ENCODE data around the gene MACROD2. TPM values are rescaled to one million over a fixed set of nuclear protein-coding genes. Genes with fewer than 3 reads are reported as not detected.
"Not testable (repeated sequence)": the region's sequence is repeated elsewhere in the genome, so short reads cannot be mapped to it uniquely, and the experiment has no call there.

Gene MACROD2
- total RNA-seq, 1 donor = 0.81 TPM

DNA sequence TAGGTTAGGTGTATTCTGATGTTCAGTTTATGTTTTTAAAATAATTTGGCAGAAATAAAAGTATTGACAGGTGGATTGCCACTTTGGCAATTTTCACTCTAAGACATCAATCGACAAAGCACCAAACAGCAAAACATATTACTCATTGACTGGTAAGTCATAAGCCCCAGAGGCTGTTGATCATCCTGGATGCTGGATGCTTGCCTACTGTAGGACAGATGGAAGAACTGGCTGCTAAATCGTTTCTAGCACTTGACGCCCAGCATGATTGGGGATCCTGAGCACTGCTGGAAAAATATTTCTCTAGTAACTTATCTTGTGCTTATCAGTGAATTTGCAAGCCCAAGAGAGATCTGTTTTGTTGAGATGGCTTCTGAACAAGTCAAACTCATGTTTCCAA lies 1343.9 kb downstream of the MACROD2 start:
- DNase-seq (ENCODE audit: low read depth in 2 of 3, low spot score in 2 of 3) = no peak

DNA sequence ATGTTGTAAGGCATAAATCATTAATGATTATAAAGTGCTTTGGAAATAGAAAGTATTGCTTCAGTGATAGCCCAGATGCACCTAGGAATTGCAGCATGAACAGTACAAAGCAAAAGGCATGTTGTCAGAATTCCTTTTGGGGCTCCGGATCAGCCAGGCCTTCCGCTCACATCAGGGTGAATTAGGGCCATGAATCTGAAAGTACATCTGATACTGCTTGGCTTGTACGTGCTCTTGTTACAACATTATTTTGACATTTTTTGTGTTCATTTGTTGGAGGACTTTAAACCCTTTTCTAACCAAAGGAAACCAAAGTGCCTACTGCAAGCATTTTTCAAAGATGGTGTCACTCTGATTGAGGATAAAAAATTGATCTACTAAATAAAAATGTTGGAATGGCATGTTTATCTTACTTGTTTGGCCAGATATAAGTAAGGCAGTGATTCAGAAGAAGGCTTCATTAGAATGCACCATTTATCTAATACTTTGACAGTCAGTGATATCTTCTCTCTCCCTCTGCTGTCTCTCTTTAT lies 1347.7 kb downstream of the MACROD2 start:
- no peak for DNase-seq (ENCODE audit: low read depth in 2 of 3, low spot score in 2 of 3)

DNA sequence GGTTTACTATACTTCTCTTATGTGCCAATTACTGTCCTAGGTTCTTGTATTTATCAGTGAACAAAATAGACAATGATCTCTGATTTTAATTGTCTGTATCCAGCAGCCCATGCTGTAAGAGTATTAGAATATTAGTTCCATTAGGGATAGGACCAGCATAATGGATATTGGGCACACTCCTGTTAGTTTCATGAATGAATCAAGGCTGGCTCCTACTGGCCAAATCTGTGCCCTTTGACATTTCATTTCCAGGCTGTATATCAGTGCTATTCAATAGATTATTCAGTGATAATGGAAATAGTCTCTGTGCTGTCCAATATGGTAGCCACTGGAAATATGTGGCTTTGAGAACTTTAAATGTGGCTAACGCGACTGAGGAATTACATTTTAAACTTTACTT lies 1350.0 kb downstream of the MACROD2 start:
- DNase-seq (ENCODE audit: low read depth in 2 of 3, low spot score in 2 of 3) = no peak

DNA sequence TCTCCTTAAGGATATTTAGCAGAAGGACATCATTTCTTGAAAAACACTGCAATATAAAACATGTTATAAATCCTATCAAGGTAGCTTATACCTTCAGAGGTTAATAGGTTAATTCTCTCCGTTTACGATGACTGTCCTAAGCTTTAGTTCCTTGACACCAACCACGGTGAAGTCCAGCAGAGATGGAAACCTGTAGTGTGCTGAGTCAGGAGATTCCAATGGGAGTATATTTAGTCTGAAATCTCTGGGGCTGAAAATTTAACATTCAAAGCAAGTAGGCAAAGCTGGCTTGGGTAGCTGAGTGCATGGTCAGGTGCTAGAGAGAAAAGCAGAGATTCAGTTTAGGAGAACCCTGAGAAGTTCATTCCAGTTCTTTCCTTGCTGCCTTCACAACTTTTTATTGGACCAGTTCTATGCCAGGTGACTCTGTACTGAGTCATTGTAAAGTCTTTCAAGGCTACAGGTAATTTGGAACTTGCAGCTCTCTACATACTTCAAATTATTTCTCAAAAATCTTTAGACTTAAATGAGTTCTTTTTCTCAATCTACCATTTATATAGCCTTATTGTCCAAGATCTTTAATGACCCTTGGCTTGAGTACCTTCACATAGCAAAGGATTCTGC lies 1351.5 kb downstream of the MACROD2 start:
- DNase-seq (ENCODE audit: low read depth in 2 of 3, low spot score in 2 of 3) = no peak

DNA sequence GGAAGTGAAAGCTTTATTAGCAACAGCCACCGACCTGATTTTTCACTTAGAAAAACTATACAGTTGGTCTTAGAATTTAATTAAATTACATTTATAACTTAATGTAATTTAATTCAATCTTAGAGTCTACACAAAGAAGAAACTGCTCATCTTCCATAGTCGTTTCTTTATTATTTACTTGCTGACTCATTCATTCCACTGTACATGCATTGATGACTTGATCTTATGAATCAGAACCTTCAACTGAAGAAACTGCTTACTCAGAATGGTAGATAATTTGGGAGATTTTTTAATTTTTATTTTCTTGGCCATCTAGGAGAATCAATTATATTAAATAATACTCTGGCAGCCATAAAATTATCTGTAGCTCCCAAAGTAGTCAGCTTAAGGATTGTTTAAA lies 1363.7 kb downstream of the MACROD2 start:
- DNase-seq (ENCODE audit: low read depth in 2 of 3, low spot score in 2 of 3) = no peak

DNA sequence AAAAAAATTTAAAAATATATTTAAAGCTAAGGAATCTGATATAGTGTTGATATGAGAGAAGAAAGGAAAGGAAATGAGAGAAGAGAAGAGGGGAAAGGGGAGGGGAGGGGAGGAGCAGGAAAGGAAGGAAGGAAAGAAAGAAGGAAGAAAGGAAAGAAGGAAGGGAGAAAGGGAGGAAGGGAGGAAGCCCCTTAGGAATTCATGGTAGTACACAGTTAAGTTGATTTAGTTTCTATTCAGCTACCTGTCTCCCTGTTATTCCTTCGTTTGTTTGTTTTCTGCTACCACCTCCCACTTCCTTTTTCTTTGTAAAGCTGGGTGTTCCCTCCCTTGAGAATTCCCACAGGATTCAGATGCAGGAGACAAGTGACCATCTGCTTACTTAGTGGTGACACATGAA lies 1367.5 kb downstream of the MACROD2 start:
- DNase-seq (ENCODE audit: low read depth in 2 of 3, low spot score in 2 of 3) = no peak

DNA sequence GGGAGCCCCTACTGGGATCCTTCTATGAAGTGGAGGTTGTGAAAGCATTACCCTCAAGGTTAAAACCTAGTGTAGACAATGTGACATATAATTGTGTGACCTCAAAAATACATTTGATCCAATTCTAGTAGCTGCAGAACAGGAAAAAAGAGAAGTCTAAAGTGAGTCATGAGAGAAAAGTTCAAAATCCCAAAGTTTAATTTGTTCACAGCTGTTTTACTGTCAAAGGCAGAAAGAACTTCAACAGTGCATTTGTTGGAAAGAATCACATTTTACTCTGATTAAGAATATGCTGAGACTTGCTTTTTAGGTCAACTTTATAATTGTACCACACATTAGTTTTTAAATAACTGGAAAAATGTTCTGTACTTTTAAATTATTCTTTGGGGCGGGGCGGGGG lies 1369.5 kb downstream of the MACROD2 start:
- DNase-seq (ENCODE audit: low read depth in 2 of 3, low spot score in 2 of 3) = no peak

DNA sequence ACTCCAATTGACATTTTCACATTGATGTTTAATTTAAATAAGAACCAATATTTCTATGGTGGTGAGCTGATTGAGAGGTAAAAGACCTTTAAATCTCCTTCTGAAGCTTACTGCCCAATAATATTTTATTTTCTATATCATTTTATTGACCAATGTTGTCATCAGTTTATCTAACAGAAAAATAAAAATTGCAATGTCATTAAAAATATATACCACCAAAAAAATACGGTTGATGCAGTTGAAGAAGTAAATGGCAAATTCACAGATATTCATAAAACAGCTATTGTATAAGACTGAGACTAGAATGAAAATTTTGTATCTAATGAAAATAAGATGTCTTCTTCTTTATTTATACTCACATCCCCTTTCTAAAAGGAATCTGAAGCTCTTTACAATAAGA lies 1375.1 kb downstream of the MACROD2 start:
- no peak for DNase-seq (ENCODE audit: low read depth in 2 of 3, low spot score in 2 of 3)

DNA sequence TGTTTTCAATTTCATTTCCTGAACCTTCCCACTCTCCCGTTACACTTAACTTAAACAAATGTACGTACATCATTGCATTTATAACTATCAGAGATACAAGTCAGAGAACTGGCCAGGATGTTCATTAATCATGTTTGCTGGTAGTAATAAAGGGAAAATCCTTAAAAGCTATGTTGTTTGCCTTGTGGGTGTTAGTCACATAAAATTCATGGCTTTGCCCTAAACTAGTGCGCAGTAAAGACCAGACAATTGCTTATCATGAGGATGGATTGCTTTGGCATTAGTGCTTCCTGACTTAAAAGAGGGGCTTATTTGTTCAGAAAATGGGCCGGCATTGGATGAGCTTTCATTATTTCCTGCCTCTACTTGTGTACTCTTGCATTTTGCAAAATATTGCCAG lies 1379.4 kb downstream of the MACROD2 start:
- DNase-seq (ENCODE audit: low read depth in 2 of 3, low spot score in 2 of 3) = no peak

DNA sequence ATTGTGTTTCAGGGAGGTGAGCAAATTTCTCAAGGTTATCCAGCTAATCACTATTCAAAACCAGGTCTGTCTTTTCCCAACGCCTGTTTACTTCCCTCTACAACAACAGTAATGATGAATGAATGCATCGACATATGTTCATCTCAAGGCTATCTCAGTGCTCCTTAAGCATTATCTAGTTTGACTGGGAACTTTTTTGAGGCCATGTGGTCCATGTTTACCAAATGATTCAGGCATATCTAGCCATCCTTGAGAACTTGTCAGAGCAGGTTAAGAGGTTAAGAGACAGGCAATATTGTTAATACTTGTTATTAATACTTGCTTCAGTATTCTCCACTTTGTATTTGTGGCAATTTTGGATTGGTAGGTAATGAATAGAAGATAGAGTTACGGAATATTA lies 1380.5 kb downstream of the MACROD2 start:
- DNase-seq (ENCODE audit: low read depth in 2 of 3, low spot score in 2 of 3) = no peak

DNA sequence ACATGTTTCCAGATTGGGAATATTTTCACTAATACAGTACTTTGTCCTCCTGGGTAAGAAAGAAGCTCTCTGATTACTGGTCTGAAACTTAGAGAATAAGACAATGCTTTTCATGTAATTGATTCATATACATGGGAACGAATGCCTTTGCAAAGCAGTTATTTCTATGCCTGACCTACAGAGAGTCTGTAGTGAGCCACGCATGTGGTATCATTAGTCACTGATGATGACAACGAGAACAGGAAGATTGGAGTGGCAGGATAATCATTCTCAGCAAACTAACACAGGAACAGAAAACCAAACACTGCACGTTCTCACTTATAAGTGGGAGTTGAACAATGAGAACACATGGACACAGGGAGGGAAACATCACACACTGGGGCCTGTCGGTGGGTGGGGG lies 1382.3 kb downstream of the MACROD2 start:
- DNase-seq (ENCODE audit: low read depth in 2 of 3, low spot score in 2 of 3) = not testable (repeated sequence)

DNA sequence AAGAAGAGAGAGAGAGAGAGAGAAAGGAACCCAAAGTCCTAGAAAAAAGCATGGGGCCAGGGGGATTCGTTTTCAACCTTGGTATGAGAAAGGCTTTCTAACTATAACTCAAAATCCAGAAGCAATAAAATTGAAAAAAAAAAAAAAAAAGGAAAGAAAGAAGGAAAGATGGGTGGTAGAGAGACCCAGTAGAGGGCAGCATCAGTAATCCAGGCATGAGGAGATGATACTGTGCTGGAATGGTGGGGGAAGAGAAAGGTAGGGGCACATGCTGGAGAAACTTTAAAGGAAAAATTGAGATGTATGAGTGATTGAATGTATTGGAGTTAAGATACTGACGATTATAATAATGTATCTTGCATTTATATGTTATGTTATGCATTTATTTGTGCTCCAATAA lies 1382.8 kb downstream of the MACROD2 start:
- no peak for DNase-seq (ENCODE audit: low read depth in 2 of 3, low spot score in 2 of 3)

DNA sequence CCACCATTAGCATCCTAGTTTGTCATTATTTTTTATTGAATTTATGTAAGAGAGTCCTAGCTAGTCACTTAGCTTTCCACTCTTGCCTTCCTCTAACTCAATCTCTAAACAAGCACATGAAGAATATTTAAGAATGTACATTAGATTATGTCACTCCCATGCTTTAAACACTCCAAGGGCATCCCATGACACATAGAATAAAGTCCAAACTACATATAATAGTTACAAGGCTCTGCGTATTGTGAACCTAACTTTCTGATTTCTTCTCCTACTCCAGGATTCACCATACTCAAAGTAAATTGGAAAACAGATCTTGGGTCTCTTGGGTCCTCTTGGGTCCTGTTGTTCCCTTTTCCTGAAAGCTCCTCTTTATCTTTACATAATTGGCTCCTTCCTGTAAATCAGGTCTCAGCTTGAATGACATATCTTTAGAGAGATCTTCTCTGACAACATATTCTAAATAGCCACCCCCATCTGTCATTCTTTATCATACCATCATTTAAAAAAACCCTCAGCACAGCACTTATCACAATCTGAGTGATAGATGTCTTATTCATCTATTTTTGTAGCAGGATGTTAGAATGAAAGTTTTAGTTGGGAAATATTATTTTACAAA lies 1384.5 kb downstream of the MACROD2 start:
- DNase-seq (ENCODE audit: low read depth in 2 of 3, low spot score in 2 of 3) = no peak

DNA sequence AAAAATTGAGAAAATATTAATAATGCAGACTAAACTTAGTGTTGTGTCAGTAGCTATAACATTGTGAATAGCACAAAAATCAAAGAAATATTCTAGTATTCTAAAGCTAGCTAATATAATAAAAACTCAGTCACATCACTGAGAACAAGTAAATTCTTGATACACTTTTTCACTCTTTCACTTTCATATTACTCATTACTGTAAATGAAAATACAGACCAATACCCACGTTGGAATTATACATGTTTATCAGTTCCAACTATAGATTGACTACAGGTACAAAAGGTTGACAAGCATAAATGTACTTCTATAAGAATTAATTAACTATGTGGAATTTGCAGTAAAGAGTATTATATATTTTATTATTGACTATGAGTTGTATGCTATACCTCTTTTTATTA lies 1385.5 kb downstream of the MACROD2 start:
- DNase-seq (ENCODE audit: low read depth in 2 of 3, low spot score in 2 of 3) = no peak

DNA sequence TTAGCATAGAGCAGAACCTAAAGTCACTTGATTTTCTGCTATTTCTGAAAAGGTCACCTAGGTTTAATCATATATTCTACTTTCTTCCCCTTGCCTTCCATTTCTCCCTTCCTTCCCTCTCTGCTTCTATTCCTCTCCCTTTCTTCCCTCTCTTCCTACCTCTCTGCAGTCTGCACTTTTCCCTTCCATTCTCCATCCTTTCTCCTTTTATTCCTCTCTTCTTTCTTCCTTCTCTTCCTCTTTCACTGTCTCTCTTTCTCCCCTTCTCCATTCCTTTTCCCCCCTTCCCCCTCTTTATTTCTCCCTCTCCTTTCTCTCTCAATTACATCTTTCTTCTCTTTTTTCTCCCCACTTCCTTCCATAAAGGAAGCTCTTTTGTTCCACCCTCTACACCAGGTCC lies 1391.9 kb downstream of the MACROD2 start:
- no peak for DNase-seq (ENCODE audit: low read depth in 2 of 3, low spot score in 2 of 3)

DNA sequence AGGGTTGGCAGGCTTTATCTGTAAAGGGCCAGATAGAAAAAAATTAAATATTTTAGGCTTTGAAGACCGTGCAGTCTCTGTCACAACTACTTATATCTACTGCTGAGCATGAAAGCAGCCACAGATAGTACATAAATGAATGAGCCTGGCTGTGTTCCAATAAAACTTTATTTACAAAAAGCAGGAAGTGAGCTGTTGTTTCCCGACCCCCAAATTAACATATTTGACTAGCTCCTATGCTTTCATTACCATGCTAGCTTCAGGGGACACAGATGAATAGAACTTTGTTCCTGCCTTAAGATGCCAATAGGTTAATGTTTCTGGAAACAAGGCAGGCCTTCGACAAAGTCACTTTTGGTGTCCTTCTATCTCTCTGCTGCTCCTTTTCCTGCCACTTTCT lies 1400.1 kb downstream of the MACROD2 start:
- DNase-seq (ENCODE audit: low read depth in 2 of 3, low spot score in 2 of 3) = no peak

DNA sequence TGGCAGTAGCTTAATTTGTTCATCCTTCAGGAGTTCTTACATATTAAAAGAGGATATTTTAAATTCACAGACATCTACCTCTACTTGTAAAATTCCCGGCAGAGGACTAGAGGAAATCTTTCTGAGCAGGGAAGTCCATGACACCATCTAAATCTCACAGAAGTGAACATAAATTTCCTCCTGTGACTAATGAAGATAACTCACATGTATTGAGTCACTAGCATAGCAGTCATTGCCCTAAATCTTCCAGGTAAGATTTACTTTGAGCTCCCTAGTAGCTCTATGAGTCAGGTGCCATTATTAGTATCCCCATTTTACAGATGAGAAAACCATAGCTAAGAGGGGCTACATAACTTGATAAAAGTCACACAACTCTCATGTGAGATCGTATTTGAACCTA lies 1400.7 kb downstream of the MACROD2 start:
- no peak for DNase-seq (ENCODE audit: low read depth in 2 of 3, low spot score in 2 of 3)

DNA sequence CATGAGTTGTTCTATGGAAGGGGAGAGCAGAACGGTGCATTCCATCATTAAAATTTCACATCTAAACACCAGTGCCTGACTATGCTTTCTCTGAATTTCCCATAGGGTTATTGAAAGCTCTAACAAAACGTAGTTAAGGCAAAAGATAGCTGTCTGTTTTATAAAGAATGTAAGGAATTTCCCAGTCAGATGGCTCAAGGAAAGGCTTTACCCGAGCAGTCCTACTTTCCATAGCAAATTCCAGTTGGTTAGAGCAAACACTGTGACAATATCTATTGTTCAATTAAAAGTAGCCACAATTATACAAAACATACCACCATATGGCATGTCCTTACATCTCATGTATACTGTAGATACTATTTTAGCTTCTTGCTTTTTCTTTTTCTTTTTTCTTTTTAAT lies 1401.6 kb downstream of the MACROD2 start:
- DNase-seq (ENCODE audit: low read depth in 2 of 3, low spot score in 2 of 3) = no peak

DNA sequence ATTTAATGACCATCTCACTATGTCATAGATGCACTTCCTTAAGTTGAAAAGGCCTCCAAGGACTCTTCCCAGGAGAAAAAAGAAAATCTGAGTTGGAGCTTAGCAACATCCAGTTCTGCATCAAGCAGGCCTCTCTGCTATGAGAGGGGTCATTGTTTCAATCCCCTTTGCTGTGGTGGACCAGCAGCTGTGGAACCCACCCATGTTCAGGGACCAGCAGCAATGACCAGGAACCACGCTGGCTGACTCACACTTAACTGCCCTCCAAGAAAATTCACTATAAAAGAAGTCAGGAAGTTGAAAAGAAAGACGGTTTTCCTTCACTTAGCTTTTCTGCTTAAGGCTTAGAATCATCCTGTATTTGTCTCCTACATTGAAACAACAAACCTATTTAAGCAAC lies 1404.5 kb downstream of the MACROD2 start:
- no peak for DNase-seq (ENCODE audit: low read depth in 2 of 3, low spot score in 2 of 3)

DNA sequence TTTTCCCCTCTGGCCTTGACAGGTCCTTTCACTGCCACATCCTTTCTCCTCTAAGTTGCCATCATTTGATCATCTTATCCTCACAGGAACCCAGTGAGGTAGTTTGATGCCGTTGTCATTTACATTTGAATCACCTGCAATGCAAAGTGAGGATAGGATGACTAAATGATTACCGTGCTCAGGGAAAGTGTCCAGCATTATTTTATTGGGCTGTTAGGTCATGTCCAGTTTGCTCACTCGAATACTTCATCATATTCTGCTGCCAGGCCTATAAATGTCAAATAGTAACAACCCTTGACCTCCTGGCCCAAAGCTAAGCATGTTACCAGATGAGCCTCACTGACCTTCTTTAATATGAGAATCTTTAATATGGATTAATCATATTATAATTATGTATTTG lies 1410.8 kb downstream of the MACROD2 start:
- DNase-seq (ENCODE audit: low read depth in 2 of 3, low spot score in 2 of 3) = no peak

DNA sequence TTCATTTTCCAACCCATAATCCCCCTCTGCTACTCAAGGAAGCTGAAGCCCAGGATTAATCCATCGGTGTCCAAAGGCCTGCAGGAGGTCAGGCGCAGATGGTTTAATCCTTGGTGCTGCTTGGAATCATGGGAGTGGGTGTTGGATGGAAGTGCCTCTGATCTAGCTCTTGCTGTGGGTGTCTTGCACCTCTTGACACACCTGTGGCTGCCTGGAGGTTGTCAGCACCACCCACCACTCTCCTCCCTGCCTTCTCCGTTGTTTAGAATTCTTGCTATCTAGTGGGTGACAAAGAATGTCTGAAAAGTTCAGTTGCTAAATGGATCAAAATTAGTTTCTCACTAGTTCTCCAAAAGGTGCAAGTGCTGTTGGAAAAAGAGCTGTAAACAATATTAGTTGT lies 1416.5 kb downstream of the MACROD2 start:
- no peak for DNase-seq (ENCODE audit: low read depth in 2 of 3, low spot score in 2 of 3)

DNA sequence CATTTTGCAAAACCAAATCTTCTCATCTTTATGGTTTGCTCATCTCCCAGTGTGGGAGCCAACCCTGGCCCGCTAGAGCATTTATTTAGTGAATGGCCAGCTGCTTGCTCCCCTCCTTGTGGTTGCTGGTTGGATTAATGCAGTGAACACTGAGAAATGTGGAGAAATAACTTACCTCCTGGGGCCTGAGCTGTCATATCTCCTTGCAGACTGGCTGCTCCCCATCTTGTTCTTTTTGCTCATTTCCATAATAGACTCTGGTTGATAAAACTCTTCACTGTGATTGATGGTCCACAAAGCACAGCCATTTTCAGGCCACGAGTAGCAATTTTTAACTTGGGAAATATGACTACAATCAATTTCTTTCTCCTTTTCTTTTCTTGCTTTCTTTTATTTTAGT lies 1420.6 kb downstream of the MACROD2 start:
- DNase-seq (ENCODE audit: low read depth in 2 of 3, low spot score in 2 of 3) = no peak

DNA sequence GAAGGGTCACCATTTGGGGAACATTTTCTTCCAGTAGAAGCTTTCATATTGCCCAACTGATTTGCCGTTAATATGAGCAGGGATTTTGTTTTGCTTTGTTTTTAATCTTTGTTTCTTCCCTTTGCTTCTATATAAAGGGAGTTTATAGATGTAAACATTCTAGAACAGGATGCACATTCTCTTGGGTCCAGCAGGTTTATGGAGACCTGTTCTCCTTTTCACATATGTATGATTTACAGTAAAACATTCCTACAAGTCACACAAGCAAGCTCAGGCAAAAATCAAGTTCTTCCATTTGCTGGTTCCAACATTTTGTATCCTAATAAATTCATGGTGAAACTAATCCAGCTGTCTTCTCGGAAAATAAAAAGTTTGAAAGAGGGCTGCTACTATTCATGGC lies 1424.5 kb downstream of the MACROD2 start:
- DNase-seq (ENCODE audit: low read depth in 2 of 3, low spot score in 2 of 3) = no peak

Data from hematopoietic multipotent progenitor cell (in vitro differentiated cells).